Spleen (tissue), 11 donors: Measurements from ENCODE around the gene LSM8. TPM values are rescaled to one million over a fixed set of nuclear protein-coding genes. Genes with fewer than 3 reads are reported as not detected.
A peak's percentile ranks its signal among the peaks of the same experiment; 100 is the strongest.

ENCODE experiments used
- DNase-seq: peaks from one replicate; pipeline ENCODE4 v3.0.0-alpha.2; 2020
- H3K27ac ChIP-seq, 8 donors: fragments of 200-600 bp; sonication (generic) in 7 of 8; 1 replicate in 4 of 8; 2 replicates in 4 of 8; pipeline versions ENCODE4 v1.5.0 to v1.8.0; 2016 to 2021; ENCODE audit warnings: inconsistent platforms in 4 of 8, mild to moderate bottlenecking in 4 of 8, moderate library complexity in 1 of 8
- H3K27me3 ChIP-seq, 7 donors: fragments of 200-600 bp; sonication (generic) in 6 of 7; replicated peaks in 1 of 7; 1 replicate in 4 of 7; 2 replicates in 3 of 7; pipeline versions ENCODE4 v1.5.0 to v1.8.0; 2016 to 2021; ENCODE audit warnings: inconsistent platforms in 3 of 7, mild to moderate bottlenecking in 1 of 7
- H3K36me3 ChIP-seq, 6 donors: fragments of 200-600 bp; sonication (generic) in 5 of 6; 1 replicate in 4 of 6; 2 replicates in 2 of 6; pipeline versions ENCODE4 v1.5.0 to v1.8.0; 2016 to 2021; ENCODE audit warnings: inconsistent platforms in 2 of 6
- H3K4me1 ChIP-seq, 6 donors: fragments of 200-600 bp; sonication (generic) in 5 of 6; 1 replicate in 3 of 6; 2 replicates in 3 of 6; pipeline versions ENCODE4 v1.5.0 to v1.8.0; 2016 to 2021; ENCODE audit warnings: inconsistent platforms in 3 of 6
- H3K4me3 ChIP-seq, 8 donors: fragments of 200-600 bp; sonication (generic) in 7 of 8; 1 replicate in 4 of 8; 2 replicates in 4 of 8; pipeline versions ENCODE4 v1.5.0 to v1.8.0; 2016 to 2021; ENCODE audit warnings: inconsistent platforms in 4 of 8, mild to moderate bottlenecking in 4 of 8, moderate library complexity in 2 of 8
- H3K9me3 ChIP-seq, 8 donors: fragments of 200-600 bp; sonication (generic) in 7 of 8; 1 replicate in 4 of 8; 2 replicates in 4 of 8; pipeline versions ENCODE4 v1.5.0 to v1.8.0; 2016 to 2021; ENCODE audit warnings: inconsistent platforms in 4 of 8
- POLR2A ChIP-seq, 3 donors: fragments of 450-650 bp; IDR thresholded peaks; one replicate each; pipeline ENCODE4 v1.5.1; 2017; ENCODE audit warnings: antibody characterized with exemption in 3 of 3, mild to moderate bottlenecking in 1 of 3
- POLR2AphosphoS5 ChIP-seq, 3 donors: sonication (generic); formaldehyde crosslinking; IDR thresholded peaks; one replicate each; pipeline ENCODE4 v1.5.1; 2017; ENCODE audit warnings: antibody characterized with exemption in 3 of 3
- WGBS, 5 donors: extraction: QIAGEN DNeasy Blood & Tissue Kit in 3 of 5; methylation state at CpG; one replicate each; pipeline versions ENCODE4 v1.1.5 to v1.1.7; 2013 to 2018; 5-methylcytosine and 5-hydroxymethylcytosine counted together
- intact Hi-C: fragments of 100-400 bp; cut with DNase I; formaldehyde crosslinking; loops from one replicate; pipeline ENCODE4 v1.15.0; 2023; ENCODE audit warnings: low total_unique reads
- polyA plus RNA-seq, 3 donors: library from polyadenylated mRNA; stranded (reverse); fragments of 200-250 nt; gene quantifications; one replicate each; pipeline ENCODE4 v1.2.1, GENCODE V29; 2013
- total RNA-seq, 7 donors: library from RNA; depleted of rRNA in 3 of 7; stranded (reverse); fragments of >200 nt in 3 of 7; fragmentation: NEBNext Ultra II Directional in 4 of 7; extraction: Animal tissue kit (Norgen Biotek cat#: 25700) in 4 of 7; gene quantifications; one replicate each; pipeline versions ENCODE4 v1.1.0 to v1.2.1, GENCODE V29; 2016 to 2021
- TF ChIP-seq, protein P1 (sequence below), 11 experiments: fragments of 200-600 bp in 7 of 11; fragments of 450-650 bp in 4 of 11; sonication (generic) in 4 of 11; IDR thresholded peaks in 8 of 11; conservative IDR thresholded peaks in 3 of 11; 1 replicate in 7 of 11; 2 replicates in 4 of 11; pipeline versions ENCODE4 v1.4.0 to v1.8.0; 2016 to 2021; ENCODE audit warnings: antibody characterized with exemption in 11 of 11, inconsistent platforms in 4 of 11, mild to moderate bottlenecking in 1 of 11
- donor health status: healthy with polysubstance abuse.
- donor health status: DM: no; HTN: no; CAD: no; lungs with moderate emphysema.
- donor health status: DM: no; HTN: no; CAD: no.
- donor health status: Bipolar disorder and iron deficiency.
- donor health status: healthy.
- donor health status: DM: no; HTN: no; CAD: no.
- donor health status: DM: yes; HTN: yes; CAD: no.

The LSM8 gene
- total and polyA plus RNA-seq, 10 donors, result 31.2 to 59.6 (median 45.5) TPM

- no peaks in the 10 kb centered on the region for H3K27me3 ChIP-seq
- WGBS, 5 donors, result 55 to 90% (median 83%) methylated on average over 2 of the region's 2 CpGs
- no peak overlapping the region for H3K27ac ChIP-seq
- intact Hi-C loops, result no loop called here
- TF ChIP-seq POLR2AphosphoS5 (IDR thresholded peaks at IDR 0.05) (no peak), POLR2A (IDR thresholded peaks at IDR 0.05) (no peak)
- TF ChIP-seq, protein P1, sequence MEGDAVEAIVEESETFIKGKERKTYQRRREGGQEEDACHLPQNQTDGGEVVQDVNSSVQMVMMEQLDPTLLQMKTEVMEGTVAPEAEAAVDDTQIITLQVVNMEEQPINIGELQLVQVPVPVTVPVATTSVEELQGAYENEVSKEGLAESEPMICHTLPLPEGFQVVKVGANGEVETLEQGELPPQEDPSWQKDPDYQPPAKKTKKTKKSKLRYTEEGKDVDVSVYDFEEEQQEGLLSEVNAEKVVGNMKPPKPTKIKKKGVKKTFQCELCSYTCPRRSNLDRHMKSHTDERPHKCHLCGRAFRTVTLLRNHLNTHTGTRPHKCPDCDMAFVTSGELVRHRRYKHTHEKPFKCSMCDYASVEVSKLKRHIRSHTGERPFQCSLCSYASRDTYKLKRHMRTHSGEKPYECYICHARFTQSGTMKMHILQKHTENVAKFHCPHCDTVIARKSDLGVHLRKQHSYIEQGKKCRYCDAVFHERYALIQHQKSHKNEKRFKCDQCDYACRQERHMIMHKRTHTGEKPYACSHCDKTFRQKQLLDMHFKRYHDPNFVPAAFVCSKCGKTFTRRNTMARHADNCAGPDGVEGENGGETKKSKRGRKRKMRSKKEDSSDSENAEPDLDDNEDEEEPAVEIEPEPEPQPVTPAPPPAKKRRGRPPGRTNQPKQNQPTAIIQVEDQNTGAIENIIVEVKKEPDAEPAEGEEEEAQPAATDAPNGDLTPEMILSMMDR (IDR thresholded peaks at IDR 0.05 in 8 of 11, conservative IDR thresholded peaks at IDR 0.05 in 3 of 11), result no peak
- no peak overlapping the region for H3K4me3 ChIP-seq
- H3K4me1 ChIP-seq, result peaks cover 0 to 10% (median 5%) of the 10 kb centered on the region in 6 donors
- no peaks in the 10 kb centered on the region for H3K36me3 ChIP-seq
- DNase-seq, result no peak
- no peaks in the 10 kb centered on the region for H3K9me3 ChIP-seq
Measured at GRCh38 chr7:118179191-118179590, 4.8 kb upstream of the LSM8 start.

DNA sequence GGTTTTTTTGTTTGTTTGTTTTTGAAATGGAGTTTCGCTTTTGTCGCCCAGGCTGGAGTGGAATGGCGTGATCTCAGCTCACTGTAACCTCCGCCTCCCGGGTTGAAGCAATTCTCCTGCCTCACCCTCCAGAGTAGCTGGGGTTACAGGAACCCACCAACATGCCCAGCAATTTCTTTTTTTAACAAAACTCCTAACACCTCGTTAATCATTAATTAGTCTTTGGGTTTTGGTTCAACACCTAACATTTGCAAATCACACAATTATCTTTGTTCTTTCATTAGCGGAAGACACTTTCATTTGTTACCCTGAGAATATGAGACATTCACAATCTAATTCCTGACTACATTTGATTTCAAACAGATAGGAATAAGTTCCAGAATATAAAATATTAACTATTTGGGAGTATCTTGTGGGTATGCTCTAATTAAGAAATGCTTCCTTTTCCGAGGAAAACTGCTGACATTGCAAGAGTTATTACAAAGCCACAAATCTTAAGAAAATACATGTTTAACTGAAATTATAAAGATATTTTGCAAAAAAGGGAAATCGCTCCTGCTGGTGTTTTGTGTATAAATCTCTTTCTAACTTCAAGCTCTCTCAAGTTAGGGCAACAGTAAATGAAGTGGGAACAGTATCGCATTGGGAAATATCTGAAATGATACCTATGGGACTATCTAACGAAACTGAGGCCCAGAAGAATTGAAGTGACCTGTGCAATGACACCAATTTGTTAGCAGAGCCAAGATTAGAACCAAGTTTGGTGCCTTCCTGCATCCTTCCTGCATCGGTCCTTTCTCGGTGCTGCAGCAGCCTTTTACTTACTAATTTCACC, 1.2 kb upstream of the LSM8 start:
- H3K36me3 ChIP-seq, result peaks cover 0 to 14% (median 5%) of the 10 kb centered on the region in 6 donors
- intact Hi-C loops, result no loop called here
- TF ChIP-seq, protein P1 (IDR thresholded peaks at IDR 0.05 in 8 of 11, conservative IDR thresholded peaks at IDR 0.05 in 3 of 11), result no peak
- TF ChIP-seq POLR2AphosphoS5 (IDR thresholded peaks at IDR 0.05), result no peak
- no peak for TF ChIP-seq POLR2A (IDR thresholded peaks at IDR 0.05)
- no peaks in the 10 kb centered on the region for H3K27me3 ChIP-seq
- H3K4me3 ChIP-seq, result peak overlapping the region; percentile 49 to 89 (median 70)
- H3K9me3 ChIP-seq, result no peaks in the 10 kb centered on the region
- no peak for DNase-seq
- H3K4me1 ChIP-seq, result peaks cover 15 to 46% (median 38%) of the 10 kb centered on the region in 6 donors
- H3K27ac ChIP-seq, result peak overlapping the region; percentile 82 to 98 (median 96)
- WGBS, 5 donors, result 62 to 70% (median 64%) methylated on average over 13 of the region's 13 CpGs

DNA sequence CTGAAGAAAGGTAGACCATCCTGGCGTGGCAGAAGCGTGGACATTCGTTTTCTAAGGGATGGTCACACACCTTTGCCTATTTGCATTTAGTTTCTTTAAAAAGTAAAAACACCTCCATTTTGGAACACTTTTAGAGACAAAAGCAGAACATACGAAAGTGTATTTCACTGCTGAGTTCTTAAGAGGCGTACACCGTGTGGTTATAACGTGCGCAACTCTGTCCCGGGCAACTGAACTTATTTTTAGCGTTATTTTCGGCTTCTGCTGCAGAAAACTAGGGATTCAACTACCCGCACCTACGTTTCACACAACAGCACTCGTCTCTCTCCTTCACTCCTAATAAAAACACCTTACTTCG, 557 bp upstream of the LSM8 start:
- DNase-seq, result peak; percentile 65
- Histone ChIP-seq H3K9me3 (no peaks in the 10 kb centered on the region), H3K27ac (peak overlapping the region; percentile 82 to 98 (median 96)), H3K4me3 (peak overlapping the region; percentile 49 to 89 (median 70)), H3K4me1 (peaks cover 15 to 52% (median 39%) of the 10 kb centered on the region in 6 donors), H3K36me3 (peaks cover 2 to 20% (median 10%) of the 10 kb centered on the region in 6 donors), H3K27me3 (no peaks in the 10 kb centered on the region)
- intact Hi-C loops, result no loop called here
- TF ChIP-seq, protein P1 (IDR thresholded peaks at IDR 0.05 in 8 of 11, conservative IDR thresholded peaks at IDR 0.05 in 3 of 11), result no peak
- TF ChIP-seq POLR2AphosphoS5 (IDR thresholded peaks at IDR 0.05) (no peak), POLR2A (IDR thresholded peaks at IDR 0.05) (no peak)
- WGBS, 5 donors, result 0 to 1% (median 1%) methylated on average over 15 of the region's 15 CpGs

DNA sequence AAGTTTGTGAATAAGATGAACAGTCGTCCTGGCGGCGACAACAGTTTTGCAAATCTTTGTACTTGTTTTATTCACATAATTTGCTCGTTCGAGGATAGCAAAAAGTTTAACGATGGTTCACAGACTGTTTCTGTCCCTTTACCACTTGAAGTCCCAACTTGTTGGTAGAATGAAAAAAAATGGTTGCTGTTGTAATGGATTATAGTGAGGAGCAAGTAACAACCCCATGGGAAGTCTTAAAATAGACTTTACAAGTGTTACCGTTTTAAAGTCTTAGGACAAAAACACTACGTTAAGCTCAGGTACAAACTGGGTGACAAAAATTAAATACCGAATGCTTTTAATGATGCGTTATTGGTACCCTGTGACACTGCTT, 589 bp downstream of the LSM8 start:
- peaks cover 15 to 62% (median 39%) of the 10 kb centered on the region in 6 donors for H3K4me1 ChIP-seq
- H3K36me3 ChIP-seq, result peaks cover 2 to 31% (median 22%) of the 10 kb centered on the region in 6 donors
- no peak for DNase-seq
- intact Hi-C loops, result no loop called here
- 8 to 10% (median 9%) methylated on average over 10 of the region's 10 CpGs for WGBS, 5 donors
- H3K4me3 ChIP-seq, result peak overlapping the region; percentile 49 to 89 (median 70)
- TF ChIP-seq POLR2A (IDR thresholded peaks at IDR 0.05) (no peak), POLR2AphosphoS5 (IDR thresholded peaks at IDR 0.05) (no peak)
- TF ChIP-seq, protein P1 (IDR thresholded peaks at IDR 0.05 in 8 of 11, conservative IDR thresholded peaks at IDR 0.05 in 3 of 11), result no peak
- H3K27me3 ChIP-seq, result no peaks in the 10 kb centered on the region
- peak overlapping the region; percentile 82 to 98 (median 96) for H3K27ac ChIP-seq
- H3K9me3 ChIP-seq, result no peaks in the 10 kb centered on the region
